Epithelial cell of esophagus (primary cell): ENCODE data around the gene KAZN.

Experiments used
- DNase-seq: peaks from one replicate; pipeline ENCODE4 v3.0.0; 2010; ENCODE audit warnings: low read depth
- H3K4me3 ChIP-seq: 2 replicates; pipeline ENCODE4 v1.5.1; 2011; ENCODE audit warnings: mild to moderate bottlenecking, low read length, control low read depth
- CTCF ChIP-seq: IDR thresholded peaks from 2 replicates; pipeline ENCODE4 v1.5.1; 2011; ENCODE audit warnings: low read depth, mild to moderate bottlenecking, low read length, control low read depth, inconsistent platforms; ENCODE audit not compliant: insufficient read depth; ENCODE audit errors: missing control alignments

Gene KAZN

GRCh38 chr1:15110128-15110866 is 511.8 kb downstream of the KAZN start:
- TF ChIP-seq CTCF: no peak
- no peak for DNase-seq
- H3K4me3 ChIP-seq: no peak overlapping the region

GRCh38 chr1:15110867-15111230 is 512.4 kb downstream of the KAZN start:
- H3K4me3 ChIP-seq: no peak overlapping the region
- DNase-seq: no peak
- no peak for TF ChIP-seq CTCF

DNA sequence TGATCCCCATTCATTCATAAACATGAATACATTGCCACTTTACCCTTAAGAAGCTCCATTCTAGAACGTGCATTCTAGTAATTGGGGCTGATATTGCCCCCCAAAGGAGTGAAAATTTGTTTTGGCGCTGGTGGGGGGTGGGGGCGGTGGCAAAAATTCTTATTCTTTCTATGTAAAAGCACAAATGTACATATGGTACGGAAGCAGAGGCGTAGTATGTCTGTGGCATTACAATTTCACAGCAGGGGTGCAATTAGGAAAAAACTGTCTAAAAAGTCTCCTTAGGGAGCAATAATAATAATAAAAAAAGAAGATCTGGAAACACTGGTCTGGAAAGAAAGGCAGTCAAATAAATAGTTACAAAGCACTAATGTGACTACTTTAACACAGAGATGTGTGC is 514.7 kb downstream of the KAZN start:
- no peak overlapping the region for H3K4me3 ChIP-seq
- DNase-seq: no peak
- TF ChIP-seq CTCF: no peak

DNA sequence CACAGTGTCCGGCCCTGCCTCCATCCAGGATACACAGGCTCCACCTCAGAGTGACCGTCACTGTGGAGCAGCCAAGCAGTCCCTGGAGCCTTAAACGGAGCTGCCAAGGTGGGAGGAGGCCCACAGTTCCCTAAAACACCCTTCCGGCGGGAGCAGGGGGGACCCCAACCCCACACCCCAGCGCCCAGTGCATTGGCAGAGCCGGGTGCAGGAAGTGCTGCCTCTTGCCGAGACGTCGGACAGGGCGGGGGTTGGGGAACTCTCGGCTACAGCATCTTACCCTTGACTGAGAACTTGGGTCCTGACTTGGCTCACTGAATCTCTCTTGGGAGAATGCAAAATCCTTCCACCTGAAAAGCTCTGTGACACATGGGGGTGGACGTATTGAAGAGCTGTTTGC is 516.4 kb downstream of the KAZN start:
- DNase-seq: no peak
- no peak for TF ChIP-seq CTCF
- no peak overlapping the region for H3K4me3 ChIP-seq

- no peak overlapping the region for H3K4me3 ChIP-seq
- no peak for DNase-seq
- TF ChIP-seq CTCF: no peak
These were observed 517.3 kb downstream of the KAZN start for GRCh38 chr1:15115542-15116330.

- DNase-seq: peak; percentile 13
- H3K4me3 ChIP-seq: no peak overlapping the region
- no peak for TF ChIP-seq CTCF
These were observed 518.5 kb downstream of the KAZN start for GRCh38 chr1:15116966-15117365.
